HEK293 (cell line): ENCODE results near the gene ACSS2.

Experiments used
- CTCF ChIA-PET: fragments of 350-600 bp; formaldehyde crosslinking; extraction: SDS; loops from one replicate; lab custom pipeline; 2021; ENCODE audit warnings: antibody characterized with exemption; lab: Yijun Ruan, JAX
- POLR2A ChIA-PET: fragments of 300-600 bp; formaldehyde crosslinking; extraction: SDS; loops from one replicate; lab custom pipeline; 2020; ENCODE audit warnings: antibody characterized with exemption, inconsistent platforms; lab: Yijun Ruan, JAX
- H3K27ac ChIP-seq: fragments of 200-500 bp; sonication (Bioruptor generic); 2 replicates; pipeline ENCODE4 v1.5.1; 2014; ENCODE audit warnings: low read depth, low read length, control low read depth, inconsistent platforms; ENCODE audit errors: extremely low read depth
- H3K36me3 ChIP-seq, 2 experiments: fragments of 200-500 bp in 1 of 2; sonication (Bioruptor generic) in 1 of 2; 1 replicate in 1 of 2; 2 replicates in 1 of 2; pipeline ENCODE4 v1.5.1; 2014 to 2017; ENCODE audit warnings: inconsistent platforms in 2 of 2, low read length in 2 of 2; ENCODE audit not compliant: control insufficient read depth in 2 of 2, insufficient read depth in 1 of 2
- H3K4me1 ChIP-seq: fragments of 200-500 bp; sonication (Bioruptor generic); 2 replicates; pipeline ENCODE4 v1.5.1; 2014; ENCODE audit warnings: mild to moderate bottlenecking, low read length, inconsistent platforms; ENCODE audit not compliant: control insufficient read depth, insufficient read depth
- H3K4me3 ChIP-seq: 2 replicates; pipeline ENCODE4 v1.5.1; 2011; ENCODE audit warnings: low read depth, mild to moderate bottlenecking, control low read depth, low read length, moderate library complexity
- H3K9me3 ChIP-seq: fragments of 200-500 bp; sonication (Bioruptor generic); 2 replicates; pipeline ENCODE4 v1.5.1; 2014; ENCODE audit warnings: low read depth, low read length, inconsistent platforms; ENCODE audit not compliant: control insufficient read depth, insufficient read depth
- CTCF ChIP-seq: fragments of 450-650 bp; formaldehyde crosslinking; IDR thresholded peaks from 2 replicates; pipeline ENCODE4 v1.5.1; 2016; ENCODE audit warnings: missing biosample characterization, missing genetic modification characterization
- MYNN ChIP-seq: fragments of 450-650 bp; formaldehyde crosslinking; IDR thresholded peaks from 2 replicates; pipeline ENCODE4 v1.5.1; 2016; ENCODE audit warnings: missing biosample characterization, missing genetic modification characterization, borderline replicate concordance
- PATZ1 ChIP-seq: fragments of 450-650 bp; formaldehyde crosslinking; IDR thresholded peaks from 2 replicates; pipeline ENCODE4 v1.5.1; 2016; ENCODE audit warnings: missing biosample characterization, missing genetic modification characterization
- SP2 ChIP-seq: fragments of 450-650 bp; formaldehyde crosslinking; IDR thresholded peaks from 2 replicates; pipeline ENCODE4 v1.5.1; 2016; ENCODE audit warnings: missing biosample characterization, missing genetic modification characterization
- YY1 ChIP-seq: fragments of 450-650 bp; formaldehyde crosslinking; IDR thresholded peaks from 2 replicates; pipeline ENCODE4 v1.5.1; 2018; ENCODE audit warnings: missing biosample characterization, missing genetic modification characterization
- ZBTB1 ChIP-seq: fragments of 450-650 bp; formaldehyde crosslinking; IDR thresholded peaks from 2 replicates; pipeline ENCODE4 v1.5.1; 2016; ENCODE audit warnings: missing biosample characterization, missing genetic modification characterization
- ZBTB11 ChIP-seq: fragments of 450-650 bp; formaldehyde crosslinking; conservative IDR thresholded peaks from 2 replicates; pipeline ENCODE4 v1.5.1; 2016; ENCODE audit warnings: low read depth, missing biosample characterization, missing genetic modification characterization
- ZBTB17 ChIP-seq: fragments of 450-650 bp; formaldehyde crosslinking; IDR thresholded peaks from 2 replicates; pipeline ENCODE4 v1.5.1; 2016; ENCODE audit warnings: missing biosample characterization, missing genetic modification characterization
- ZEB2 ChIP-seq: fragments of 450-650 bp; formaldehyde crosslinking; IDR thresholded peaks from 2 replicates; pipeline ENCODE4 v1.5.1; 2016; ENCODE audit warnings: missing biosample characterization, missing genetic modification characterization
- ZNF140 ChIP-seq: fragments of 450-650 bp; formaldehyde crosslinking; IDR thresholded peaks from 2 replicates; pipeline ENCODE4 v1.5.1; 2016; ENCODE audit warnings: missing biosample characterization, missing genetic modification characterization
- ZNF18 ChIP-seq: fragments of 450-650 bp; formaldehyde crosslinking; IDR thresholded peaks from 2 replicates; pipeline ENCODE4 v1.5.1; 2016; ENCODE audit warnings: missing biosample characterization, missing genetic modification characterization
- ZNF211 ChIP-seq: fragments of 450-650 bp; formaldehyde crosslinking; IDR thresholded peaks from 2 replicates; pipeline ENCODE4 v1.5.1; 2016; ENCODE audit warnings: low read depth, missing biosample characterization, missing genetic modification characterization
- ZNF350 ChIP-seq: fragments of 450-650 bp; formaldehyde crosslinking; IDR thresholded peaks from 2 replicates; pipeline ENCODE4 v1.5.0; 2017; ENCODE audit warnings: missing biosample characterization, mild to moderate bottlenecking, missing genetic modification characterization
- ZNF354C ChIP-seq: fragments of 450-650 bp; formaldehyde crosslinking; IDR thresholded peaks from 2 replicates; pipeline ENCODE4 v1.5.1; 2016; ENCODE audit warnings: missing biosample characterization, missing genetic modification characterization, low read depth, borderline replicate concordance
- ZNF366 ChIP-seq: fragments of 450-650 bp; formaldehyde crosslinking; conservative IDR thresholded peaks from 2 replicates; pipeline ENCODE4 v1.5.1; 2016; ENCODE audit warnings: missing biosample characterization, missing genetic modification characterization
- ZNF529 ChIP-seq: fragments of 450-650 bp; formaldehyde crosslinking; IDR thresholded peaks from 2 replicates; pipeline ENCODE4 v1.5.1; 2017; ENCODE audit warnings: missing genetic modification characterization, missing biosample characterization; ENCODE audit not compliant: insufficient replicate concordance
- ZNF544 ChIP-seq: fragments of 450-650 bp; formaldehyde crosslinking; IDR thresholded peaks from 2 replicates; pipeline ENCODE4 v1.5.0; 2017; ENCODE audit warnings: missing biosample characterization, missing genetic modification characterization
- ZNF561 ChIP-seq: fragments of 450-650 bp; IDR thresholded peaks from 2 replicates; pipeline ENCODE4 v1.5.1; 2018; ENCODE audit warnings: missing biosample characterization, missing genetic modification characterization, borderline replicate concordance
- ZSCAN18 ChIP-seq: fragments of 450-650 bp; formaldehyde crosslinking; IDR thresholded peaks from 2 replicates; pipeline ENCODE4 v1.5.1; 2016; ENCODE audit warnings: missing biosample characterization, missing genetic modification characterization

Gene ACSS2

GRCh38 chr20:34928411-34928810 lies 52.0 kb downstream of the ACSS2 start:
- Histone ChIP-seq H3K9me3 (no peaks in the 10 kb centered on the region), H3K4me1 (no peaks in the 10 kb centered on the region), H3K27ac (no peak overlapping the region), H3K4me3 (no peak overlapping the region), H3K36me3 (peaks cover 0 to 89% of the 10 kb centered on the region in 2 experiments; a peak in 2 of 3 replicates)
- ChIA-PET POLR2A (no interaction called here), CTCF (interaction anchor here (0.6 to 0.7 kb wide), 3 partner anchors 16 to 166 kb away, joined by 4 to 6 read pairs (median 4); no protein-coding TSS in a partner anchor)
- TF ChIP-seq ZNF18 (tag by site-specific recombination) (no peak), ZNF354C (tag by site-specific recombination) (no peak), ZNF211 (tag by site-specific recombination) (no peak), PATZ1 (no peak), ZNF544 (tag by site-specific recombination) (no peak), CTCF (tag by site-specific recombination) (no peak), ZNF529 (tag by site-specific recombination) (no peak), ZNF140 (tag by site-specific recombination) (no peak), ZNF350 (no peak), ZBTB1 (tag by site-specific recombination) (no peak), ZBTB17 (tag by site-specific recombination) (no peak), SP2 (no peak), YY1 (tag by site-specific recombination) (no peak), ZBTB11 (tag by site-specific recombination) (no peak), ZNF366 (tag by site-specific recombination) (no peak), ZNF561 (tag by site-specific recombination) (no peak), ZSCAN18 (tag by site-specific recombination) (no peak), MYNN (tag by site-specific recombination) (no peak), ZEB2 (tag by site-specific recombination) (no peak)
